GM12891 (cell line): ENCODE results near the gene HSBP1L1.

Source experiments
- POLR2A ChIP-seq: IDR thresholded peaks from 2 replicates; pipeline ENCODE4 v1.6.1; 2011; ENCODE audit warnings: low read depth, low read length, control low read depth
- POLR2AphosphoS5 ChIP-seq: IDR thresholded peaks from 2 replicates; pipeline ENCODE4 v1.6.1; 2011; ENCODE audit warnings: low read depth, low read length, control low read depth
- SPI1 ChIP-seq: IDR thresholded peaks from 2 replicates; pipeline ENCODE4 v1.6.1; 2011; ENCODE audit warnings: low read depth, low read length, control low read depth
- TAF1 ChIP-seq: IDR thresholded peaks from 2 replicates; pipeline ENCODE4 v1.6.1; 2011; ENCODE audit warnings: low read depth, low read length, control low read depth

DNA sequence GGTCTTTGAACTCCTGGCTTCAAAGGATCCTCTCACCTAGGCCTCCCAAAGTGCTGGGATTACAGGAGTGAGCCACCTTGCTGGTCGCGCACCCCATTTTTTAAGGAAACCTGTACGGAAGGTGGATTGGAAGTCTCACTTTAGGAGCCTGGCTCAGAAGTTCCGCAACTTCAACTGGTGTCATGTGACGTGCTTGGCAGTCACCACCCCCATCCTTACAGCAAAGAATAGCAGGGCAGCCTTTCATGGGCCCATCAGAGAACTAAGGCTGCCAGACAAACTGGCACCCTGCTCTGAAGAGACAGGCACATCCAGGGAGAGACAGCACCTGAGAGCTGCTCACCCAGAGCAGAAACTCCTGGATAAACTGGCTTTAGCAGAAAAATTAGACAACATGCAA lies 9.7 kb upstream of the HSBP1L1 start:
- no peak for TF ChIP-seq POLR2AphosphoS5
- no peak for TF ChIP-seq POLR2A
- TF ChIP-seq SPI1 = no peak
- TF ChIP-seq TAF1 = no peak
